22Rv1 (cell line): Measurements from ENCODE around the gene ZNRF1.

Experiments
- H3K27ac ChIP-seq: fragments of 450-650 bp; 2 replicates; pipeline ENCODE4 v1.5.1; 2017
- CTCF ChIP-seq: fragments of 450-650 bp; IDR thresholded peaks from 2 replicates; pipeline ENCODE4 v1.5.1; 2017; ENCODE audit warnings: mild to moderate bottlenecking
- ZFX ChIP-seq: fragments of 450-650 bp; IDR thresholded peaks from 2 replicates; pipeline ENCODE4 v1.6.1; 2017; ENCODE audit warnings: antibody characterized with exemption, borderline replicate concordance

The ZNRF1 gene

DNA sequence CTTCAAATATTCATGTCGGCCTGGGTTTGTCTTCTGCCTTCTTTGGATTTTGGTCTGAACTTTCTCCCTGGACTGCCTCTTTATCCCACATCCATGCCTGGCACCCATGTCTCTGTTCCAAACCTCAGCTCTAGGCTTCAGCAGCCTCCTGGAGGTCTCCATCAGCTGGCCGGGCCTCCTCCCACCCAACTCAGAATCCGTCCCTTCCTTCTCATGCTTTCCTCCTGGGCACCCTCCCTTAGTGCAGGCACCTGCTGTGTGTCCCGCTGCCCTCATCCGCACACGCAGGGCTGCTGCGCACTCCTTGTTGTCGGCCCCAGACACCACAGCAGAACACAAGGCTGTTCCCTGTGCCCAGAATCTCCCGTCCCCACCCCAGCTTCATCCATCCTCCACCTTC is 103.8 kb downstream of the ZNRF1 start:
- H3K27ac ChIP-seq = no peak overlapping the region
- TF ChIP-seq ZFX (no peak), CTCF (no peak)

DNA sequence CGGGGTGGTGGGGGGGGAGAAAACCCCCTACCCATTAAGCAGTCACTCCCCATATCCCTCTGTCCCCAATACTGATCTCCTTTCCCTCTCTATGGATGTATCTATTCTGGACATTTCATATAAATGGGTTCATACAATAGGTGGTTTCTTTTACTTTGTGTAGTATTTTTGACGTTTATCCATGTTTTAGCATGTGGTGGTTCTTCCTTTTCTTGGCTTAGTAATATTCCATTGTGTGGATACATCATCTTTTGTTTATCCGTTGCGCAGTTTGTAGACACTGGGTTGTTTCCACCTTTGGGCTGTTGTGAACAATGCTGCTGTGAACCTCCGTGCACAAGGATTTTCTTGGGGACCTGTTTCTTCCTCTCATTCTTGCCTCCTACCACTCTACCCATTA is 105.2 kb downstream of the ZNRF1 start:
- H3K27ac ChIP-seq = no peak overlapping the region
- TF ChIP-seq ZFX (no peak), CTCF (no peak)

DNA sequence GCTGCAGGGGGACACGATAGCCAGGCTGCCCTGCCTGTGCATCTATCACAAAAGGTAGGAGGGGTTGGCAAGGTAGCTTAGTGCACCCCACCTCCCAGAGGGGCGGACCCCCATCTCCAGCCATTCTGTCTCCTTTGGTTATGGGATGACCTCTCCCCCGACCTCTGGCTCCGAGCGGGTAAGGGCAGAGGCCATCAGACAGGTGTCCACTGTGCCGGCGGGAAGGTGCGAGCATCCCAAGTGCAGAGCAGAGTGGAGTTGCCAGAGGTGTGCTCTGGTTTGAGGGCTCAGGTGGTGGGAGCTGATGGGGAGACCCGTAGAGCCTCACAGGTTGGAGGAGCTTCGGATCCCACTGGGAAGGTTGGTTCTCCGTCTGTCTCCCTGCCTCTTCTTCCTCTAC is 106.0 kb downstream of the ZNRF1 start:
- no peak overlapping the region for H3K27ac ChIP-seq
- TF ChIP-seq CTCF (no peak), ZFX (no peak)

- TF ChIP-seq ZFX = no peak
- TF ChIP-seq CTCF = no peak
- H3K27ac ChIP-seq = no peak overlapping the region
These were observed 106.7 kb downstream of the ZNRF1 start for GRCh38 chr16:75105306-75106061.

DNA sequence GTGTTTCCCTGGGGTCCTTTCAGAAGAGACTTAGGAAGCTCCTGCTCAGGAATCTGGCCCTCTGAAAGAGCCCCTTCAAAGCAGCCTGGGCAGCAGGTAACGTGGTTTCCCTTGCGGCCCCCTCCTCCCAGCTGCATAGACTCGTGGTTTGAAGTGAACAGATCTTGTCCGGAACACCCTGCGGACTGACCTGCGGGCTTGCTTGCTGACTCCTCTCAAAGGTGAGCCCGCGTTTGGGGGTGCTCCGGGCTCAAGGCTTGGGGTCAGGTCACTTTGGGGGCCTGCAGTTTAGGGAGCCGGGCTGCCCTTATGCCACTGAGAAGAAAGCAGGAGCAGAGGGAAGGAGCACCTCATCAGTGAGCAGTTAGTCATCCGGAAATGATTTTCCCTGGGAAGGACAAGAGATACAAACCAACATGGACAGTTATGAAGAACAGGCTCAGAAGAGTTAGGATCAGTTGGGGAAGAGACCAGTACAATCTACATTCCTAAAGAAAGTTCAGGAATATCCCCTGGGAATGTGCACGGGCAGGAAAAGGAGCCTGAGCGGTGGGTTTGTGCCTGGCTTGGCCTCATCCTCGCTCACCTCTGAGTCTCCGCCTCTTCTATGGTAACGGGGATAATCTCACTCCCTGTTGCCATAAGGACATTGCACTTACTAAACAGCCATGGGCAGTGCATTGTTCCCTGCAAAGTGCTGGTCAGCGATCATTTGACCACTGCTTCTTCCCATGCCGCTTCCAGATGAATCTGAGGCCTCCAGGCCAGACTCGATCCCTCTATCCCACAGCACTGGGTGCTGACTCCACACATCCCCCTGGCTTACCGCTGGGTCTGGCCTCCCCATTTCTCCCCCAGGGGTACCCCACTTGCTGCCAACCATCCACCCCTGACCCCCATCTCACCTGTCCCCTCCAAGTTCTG is 107.8 kb downstream of the ZNRF1 start:
- H3K27ac ChIP-seq = no peak overlapping the region
- TF ChIP-seq ZFX (no peak), CTCF (no peak)

DNA sequence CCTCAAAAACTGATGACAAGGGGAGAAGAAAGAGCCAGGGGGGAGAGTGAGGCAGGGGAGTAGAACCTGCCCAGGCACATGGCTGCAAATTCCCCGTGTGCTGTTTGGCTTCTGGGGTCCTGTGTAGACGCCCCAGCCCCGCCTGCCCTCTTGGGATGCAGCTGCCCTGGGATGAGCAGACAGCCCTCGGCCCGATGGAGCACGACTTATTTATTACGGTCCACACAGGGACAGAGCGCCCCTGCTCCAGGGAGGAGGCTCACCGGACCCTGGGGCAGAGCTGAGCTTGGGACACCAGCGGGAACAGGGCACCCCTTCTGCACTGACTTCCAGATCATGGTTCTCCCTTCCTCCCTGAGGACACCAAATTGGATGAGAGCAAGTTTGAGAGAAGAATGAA is 108.7 kb downstream of the ZNRF1 start:
- TF ChIP-seq ZFX (no peak), CTCF (no peak)
- no peak overlapping the region for H3K27ac ChIP-seq
